Right lobe of liver (tissue), 4 donors: Measurements from ENCODE around the gene NAA60.

ENCODE experiments used
- POLR2A ChIP-seq: fragments of 450-650 bp; IDR thresholded peaks from one replicate; pipeline ENCODE4 v1.6.1; 2017; ENCODE audit warnings: antibody characterized with exemption, mild to moderate bottlenecking
- TF ChIP-seq, protein P1 (sequence below), 4 donors: fragments of 200-600 bp in 3 of 4; fragments of 450-650 bp in 1 of 4; IDR thresholded peaks; one replicate each; pipeline versions ENCODE4 v1.5.1 to v1.8.0; 2016 to 2022; ENCODE audit warnings: antibody characterized with exemption in 4 of 4, mild to moderate bottlenecking in 2 of 4
- donor health status: DM: no; HTN: no; CAD: no.
- donor health status: DM: no; HTN: no; CAD: no.
- donor health status: DM: no; HTN: yes; CAD: no.

DNA sequence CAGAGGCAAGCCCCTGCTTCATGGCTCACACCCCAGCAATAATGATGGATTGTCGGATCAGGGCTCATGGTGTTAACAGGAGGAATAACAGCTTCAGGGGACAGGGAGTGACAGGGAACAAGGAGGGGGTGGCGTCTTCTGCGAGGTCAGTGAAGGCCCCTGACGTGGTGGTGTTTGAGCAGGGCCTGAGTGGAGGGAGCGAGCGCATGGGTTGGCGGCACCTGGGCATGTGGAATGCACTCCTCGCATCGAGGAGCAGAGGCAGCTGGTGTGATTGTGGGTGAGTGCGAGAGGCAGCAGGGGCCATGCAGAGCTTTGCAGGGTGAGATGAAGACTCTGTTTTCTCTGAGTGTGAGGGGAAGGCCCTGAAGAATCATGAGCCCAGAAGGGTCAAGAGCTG, 90.6 kb downstream of the NAA60 start:
- TF ChIP-seq, protein P1, sequence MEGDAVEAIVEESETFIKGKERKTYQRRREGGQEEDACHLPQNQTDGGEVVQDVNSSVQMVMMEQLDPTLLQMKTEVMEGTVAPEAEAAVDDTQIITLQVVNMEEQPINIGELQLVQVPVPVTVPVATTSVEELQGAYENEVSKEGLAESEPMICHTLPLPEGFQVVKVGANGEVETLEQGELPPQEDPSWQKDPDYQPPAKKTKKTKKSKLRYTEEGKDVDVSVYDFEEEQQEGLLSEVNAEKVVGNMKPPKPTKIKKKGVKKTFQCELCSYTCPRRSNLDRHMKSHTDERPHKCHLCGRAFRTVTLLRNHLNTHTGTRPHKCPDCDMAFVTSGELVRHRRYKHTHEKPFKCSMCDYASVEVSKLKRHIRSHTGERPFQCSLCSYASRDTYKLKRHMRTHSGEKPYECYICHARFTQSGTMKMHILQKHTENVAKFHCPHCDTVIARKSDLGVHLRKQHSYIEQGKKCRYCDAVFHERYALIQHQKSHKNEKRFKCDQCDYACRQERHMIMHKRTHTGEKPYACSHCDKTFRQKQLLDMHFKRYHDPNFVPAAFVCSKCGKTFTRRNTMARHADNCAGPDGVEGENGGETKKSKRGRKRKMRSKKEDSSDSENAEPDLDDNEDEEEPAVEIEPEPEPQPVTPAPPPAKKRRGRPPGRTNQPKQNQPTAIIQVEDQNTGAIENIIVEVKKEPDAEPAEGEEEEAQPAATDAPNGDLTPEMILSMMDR (IDR thresholded peaks at IDR 0.05) = no peak
- TF ChIP-seq POLR2A = no peak
